HepG2 (cell line): ENCODE measurements around the gene STOML2. TPM values are rescaled to one million over a fixed set of nuclear protein-coding genes. Genes with fewer than 3 reads are reported as not detected.

Source experiments
- GABPA ChIP-seq, 2 experiments: IDR thresholded peaks; 2 replicates each; pipeline ENCODE4 v1.6.1; 2011 to 2016; ENCODE audit warnings: low read depth in 2 of 2, low read length in 1 of 2, missing biosample characterization in 1 of 2, missing genetic modification characterization in 1 of 2
- HDAC2 ChIP-seq: sonication (generic); formaldehyde crosslinking; IDR thresholded peaks from 2 replicates; pipeline ENCODE4 v1.4.0; 2020; ENCODE audit warnings: missing genetic modification reagents
- MAFG ChIP-seq: sonication (generic); formaldehyde crosslinking; IDR thresholded peaks from 2 replicates; pipeline ENCODE4 v1.5.1; 2020; ENCODE audit warnings: mild to moderate bottlenecking, missing genetic modification reagents
- PRDM10 ChIP-seq: sonication (generic); formaldehyde crosslinking; IDR thresholded peaks from 2 replicates; pipeline ENCODE4 v1.4.0; 2020; ENCODE audit warnings: low read depth, missing genetic modification reagents
- TEAD3 ChIP-seq: optimal IDR thresholded peaks from 2 replicates; pipeline ENCODE3; 2016; ENCODE audit warnings: borderline replicate concordance
- TFDP1 ChIP-seq: IDR thresholded peaks from 2 replicates; pipeline ENCODE4 v1.6.1; 2016; ENCODE audit warnings: missing compliant biosample characterization, missing genetic modification reagents, borderline replicate concordance
- TGIF2 ChIP-seq: IDR thresholded peaks from 2 replicates; pipeline ENCODE4 v1.6.1; 2016; ENCODE audit warnings: control low read depth, missing compliant biosample characterization
- U2AF2 ChIP-seq: fragments of 200-400 bp; formaldehyde crosslinking; IDR thresholded peaks from 2 replicates; pipeline ENCODE4 v1.6.1; 2017; ENCODE audit warnings: low read depth, mild to moderate bottlenecking, low read length
- ZBTB3 ChIP-seq: sonication (generic); formaldehyde crosslinking; IDR thresholded peaks from 2 replicates; pipeline ENCODE4 v1.4.0; 2020; ENCODE audit warnings: low read depth, mild to moderate bottlenecking, moderate library complexity, missing genetic modification reagents, borderline replicate concordance
- ZBTB7B ChIP-seq: sonication (generic); formaldehyde crosslinking; IDR thresholded peaks from 2 replicates; pipeline ENCODE4 v1.4.0; 2020; ENCODE audit warnings: missing genetic modification reagents
- ZFX ChIP-seq: sonication (generic); formaldehyde crosslinking; IDR thresholded peaks from 2 replicates; pipeline ENCODE4 v1.4.0; 2020; ENCODE audit warnings: mild to moderate bottlenecking, low read depth, missing genetic modification reagents, moderate library complexity
- ZNF18 ChIP-seq: sonication (generic); formaldehyde crosslinking; IDR thresholded peaks from 2 replicates; pipeline ENCODE4 v1.8.0; 2022; ENCODE audit warnings: mild to moderate bottlenecking, missing genetic modification reagents; ENCODE audit not compliant: insufficient replicate concordance
- ZNF280D ChIP-seq: sonication (generic); formaldehyde crosslinking; IDR thresholded peaks from 2 replicates; pipeline ENCODE4 v1.5.1; 2020; ENCODE audit warnings: mild to moderate bottlenecking, missing genetic modification reagents
- ZNF501 ChIP-seq: sonication (generic); formaldehyde crosslinking; IDR thresholded peaks from 2 replicates; pipeline ENCODE4 v1.5.1; 2020; ENCODE audit warnings: mild to moderate bottlenecking, moderate library complexity, missing genetic modification reagents
- ZNF503 ChIP-seq: sonication (generic); formaldehyde crosslinking; IDR thresholded peaks from 2 replicates; pipeline ENCODE4 v1.4.0; 2020; ENCODE audit warnings: missing genetic modification reagents
- ZNF550 ChIP-seq: sonication (generic); formaldehyde crosslinking; IDR thresholded peaks from 2 replicates; pipeline ENCODE4 v1.4.0; 2020; ENCODE audit warnings: mild to moderate bottlenecking, missing genetic modification reagents, borderline replicate concordance
- polyA plus RNA-seq, 8 experiments: library from polyadenylated mRNA; depleted of rRNA in 3 of 8; stranded (reverse) in 7 of 8; unstranded in 1 of 8; fragments of >200 nt; fragmentation: Illumina TruSeq in 4 of 8; extraction: Trizol in 4 of 8; gene quantifications; 2 replicates each; pipeline versions ENCODE4 v1.2.1 to v1.2.3, GENCODE V29; 2011 to 2016; ENCODE audit warnings: low read depth in 4 of 8, missing spikeins in 1 of 8, mixed read lengths in 1 of 8; ENCODE audit not compliant: insufficient read depth in 1 of 8
- total RNA-seq, 5 experiments: library from RNA; depleted of rRNA; stranded (reverse); fragments of >200 nt; fragmentation: Illumina TruSeq; extraction: Trizol; gene quantifications; 2 replicates each; pipeline ENCODE4 v1.2.3, GENCODE V29; 2016; ENCODE audit warnings: low read depth in 1 of 5

STOML2 gene
- total and polyA plus RNA-seq, 2 of the 13 experiments (the other 11 are each of a cell fraction or from before 2014, with no cell fraction given), result 245 to 250 TPM

- 0 out of 2 replicates have a peak, but pooled peaks have one; percentile 46 for TF ChIP-seq ZNF280D (CRISPR knock-in tag)
- TF ChIP-seq GABPA (IDR thresholded peaks at IDR 0.05; ENCODE audit: low read depth, low read length), result no peak
- 0 out of 2 replicates have a peak, but pooled peaks have one; percentile 20 for TF ChIP-seq GABPA (CRISPR knock-in tag; IDR thresholded peaks at IDR 0.05; ENCODE audit: low read depth)
- no peak for TF ChIP-seq TFDP1 (CRISPR knock-in tag)
- TF ChIP-seq ZNF503 (CRISPR knock-in tag), result no peak
- TF ChIP-seq TEAD3 (CRISPR knock-in tag), result peak; percentile 26
- peak; percentile 43 for TF ChIP-seq ZNF18 (CRISPR knock-in tag)
- TF ChIP-seq PRDM10 (CRISPR knock-in tag), result no peak
- TF ChIP-seq ZFX, result 0 out of 2 replicates have a peak, but pooled peaks have one; percentile 14
- peak; percentile 53; the same call in 1 of the 2 replicates for TF ChIP-seq TGIF2 (CRISPR knock-in tag)
- TF ChIP-seq HDAC2, result peak; percentile 31; the same call in 1 of the 2 replicates
- TF ChIP-seq ZBTB3 (CRISPR knock-in tag), result no peak
- TF ChIP-seq MAFG (CRISPR knock-in tag), result no peak
- TF ChIP-seq ZNF550 (CRISPR knock-in tag), result no peak
- TF ChIP-seq ZBTB7B (CRISPR knock-in tag), result no peak
- TF ChIP-seq ZNF501 (CRISPR knock-in tag), result no peak
- TF ChIP-seq U2AF2, result no peak
Measured at GRCh38 chr9:35115680-35116538, 13.0 kb upstream of the STOML2 start, which contains the start of gene ATOSB (continued).
